IMR-90 (cell line): ENCODE measurements around the gene LRRTM4. TPM values are rescaled to one million over a fixed set of nuclear protein-coding genes. Genes with fewer than 3 reads are reported as not detected.

ENCODE experiments used
- ATAC-seq: fragments of 200-7000 bp; cut with Tn5 transposase; 2 replicates; pipeline ENCODE4 v1.9.1; 2020; ENCODE audit warnings: low read depth, mild to moderate bottlenecking, moderate library complexity
- BruUV-seq: library from RNA; stranded (reverse); fragments of 400-500 nt; replicated peaks from 2 replicates; lab custom pipeline; 2021; lab: Mats Ljungman, UMichigan
- CTCF ChIA-PET: fragments of 300-600 bp; formaldehyde crosslinking; extraction: SDS; loops from one replicate; lab custom pipeline; 2021; ENCODE audit warnings: antibody characterized with exemption; lab: Yijun Ruan, JAX
- POLR2A ChIA-PET: fragments of 300-600 bp; sonication (Branson Sonifier 250); formaldehyde crosslinking; loops from one replicate; lab custom pipeline; 2022; ENCODE audit warnings: antibody characterized with exemption; ENCODE audit not compliant: unreplicated experiment; lab: Charles Lee
- DNase-seq: peaks from one replicate; pipeline ENCODE4 v3.0.0; 2013
- H2AFZ ChIP-seq: replicated peaks from 2 replicates; pipeline ENCODE3; 2013; ENCODE audit warnings: low read length, mild to moderate bottlenecking; ENCODE audit not compliant: poor library complexity
- H2AK5ac ChIP-seq: 2 replicates; pipeline ENCODE4 v1.6.1; 2013; ENCODE audit warnings: low read depth, low read length, inconsistent platforms
- H2AK9ac ChIP-seq: replicated peaks from 2 replicates; pipeline ENCODE3; 2013; ENCODE audit warnings: mild to moderate bottlenecking, low read depth, low read length, moderate library complexity; ENCODE audit not compliant: poor library complexity
- H2BK120ac ChIP-seq: 2 replicates; pipeline ENCODE4 v1.6.1; 2013; ENCODE audit warnings: low read depth, low read length, inconsistent platforms
- H2BK15ac ChIP-seq: 3 replicates; pipeline ENCODE4 v1.6.1; 2013; ENCODE audit warnings: low read depth, low read length, inconsistent platforms
- H2BK20ac ChIP-seq: 2 replicates; pipeline ENCODE4 v1.6.1; 2013; ENCODE audit warnings: low read depth, mild to moderate bottlenecking, inconsistent platforms, low read length, moderate library complexity
- H2BK5ac ChIP-seq: 2 replicates; pipeline ENCODE4 v1.6.1; 2013; ENCODE audit warnings: mild to moderate bottlenecking, low read depth, low read length, inconsistent platforms; ENCODE audit not compliant: poor library complexity, severe bottlenecking
- H3K14ac ChIP-seq: replicated peaks from 2 replicates; pipeline ENCODE4 v1.6.1; 2013; ENCODE audit warnings: low read depth, low read length, inconsistent platforms
- H3K18ac ChIP-seq: 2 replicates; pipeline ENCODE4 v1.6.1; 2013; ENCODE audit warnings: low read depth, low read length, control low read depth
- H3K23ac ChIP-seq: 2 replicates; pipeline ENCODE4 v1.6.1; 2013; ENCODE audit warnings: low read depth, low read length, inconsistent platforms
- H3K27ac ChIP-seq: 2 replicates; pipeline ENCODE4 v1.5.1; 2013; ENCODE audit warnings: mild to moderate bottlenecking, control low read depth, low read length; ENCODE audit not compliant: insufficient read depth
- H3K27me3 ChIP-seq: 2 replicates; pipeline ENCODE4 v1.6.1; 2013; ENCODE audit warnings: low read length; ENCODE audit not compliant: control insufficient read depth, insufficient read depth
- H3K36me3 ChIP-seq: 2 replicates; pipeline ENCODE4 v1.6.1; 2013; ENCODE audit warnings: low read length, mixed read lengths; ENCODE audit not compliant: control insufficient read depth, insufficient read depth
- H3K4ac ChIP-seq: 2 replicates; pipeline ENCODE4 v1.6.1; 2013; ENCODE audit warnings: low read depth, low read length, inconsistent platforms
- H3K4me1 ChIP-seq: 2 replicates; pipeline ENCODE4 v1.6.1; 2013; ENCODE audit warnings: low read length, mixed read lengths; ENCODE audit not compliant: control insufficient read depth, insufficient read depth
- H3K4me2 ChIP-seq: 2 replicates; pipeline ENCODE4 v1.6.1; 2013; ENCODE audit warnings: low read depth, mild to moderate bottlenecking, control low read depth, low read length, moderate library complexity
- H3K4me3 ChIP-seq: 2 replicates; pipeline ENCODE4 v1.5.1; 2013; ENCODE audit warnings: low read depth, mild to moderate bottlenecking, control low read depth, low read length, moderate library complexity; ENCODE audit not compliant: insufficient read depth
- H3K56ac ChIP-seq: 2 replicates; pipeline ENCODE4 v1.6.1; 2013; ENCODE audit warnings: low read length, inconsistent platforms; ENCODE audit not compliant: insufficient read depth; ENCODE audit errors: extremely low read depth
- H3K79me1 ChIP-seq, 2 experiments: 2 replicates each; pipeline ENCODE4 v1.6.1; 2013; ENCODE audit warnings: low read length in 2 of 2, inconsistent platforms in 1 of 2, low read depth in 1 of 2
- H3K9ac ChIP-seq: 2 replicates; pipeline ENCODE4 v1.6.1; 2013; ENCODE audit warnings: low read depth, low read length, control low read depth
- H3K9me1 ChIP-seq: 2 replicates; pipeline ENCODE4 v1.6.1; 2013; ENCODE audit warnings: low read length, inconsistent platforms; ENCODE audit not compliant: insufficient read depth
- H3K9me3 ChIP-seq: 2 replicates; pipeline ENCODE4 v1.6.1; 2013; ENCODE audit warnings: low read length; ENCODE audit not compliant: control insufficient read depth, insufficient read depth
- H4K20me1 ChIP-seq: 2 replicates; pipeline ENCODE4 v1.6.1; 2013; ENCODE audit warnings: low read length, inconsistent platforms; ENCODE audit not compliant: insufficient read depth
- H4K5ac ChIP-seq: 2 replicates; pipeline ENCODE4 v1.6.1; 2013; ENCODE audit warnings: mild to moderate bottlenecking, low read depth, low read length, control low read depth
- H4K8ac ChIP-seq, 2 experiments: 2 replicates each; pipeline ENCODE4 v1.6.1; 2013; ENCODE audit warnings: low read depth in 2 of 2, low read length in 2 of 2, control low read depth in 1 of 2, inconsistent platforms in 1 of 2
- H4K91ac ChIP-seq: 2 replicates; pipeline ENCODE4 v1.6.1; 2013; ENCODE audit warnings: low read depth, low read length, inconsistent platforms; ENCODE audit not compliant: insufficient read depth
- FOS ChIP-seq: fragments of 150-350 bp; IDR thresholded peaks from 2 replicates; pipeline ENCODE4 v1.6.1; 2016; ENCODE audit warnings: low read depth, low read length
- MAZ ChIP-seq: IDR thresholded peaks from 2 replicates; pipeline ENCODE4 v1.6.1; 2012; ENCODE audit warnings: low read depth, mild to moderate bottlenecking, low read length, improper control_type of control experiment, moderate library complexity, borderline replicate concordance
- POLR2A ChIP-seq: IDR thresholded peaks from 2 replicates; pipeline ENCODE4 v1.6.1; 2012; ENCODE audit warnings: mild to moderate bottlenecking, low read depth, low read length
- SMC3 ChIP-seq: fragments of 150-350 bp; IDR thresholded peaks from 2 replicates; pipeline ENCODE4 v1.6.1; 2016; ENCODE audit warnings: low read depth, mild to moderate bottlenecking, antibody characterized with exemption, low read length, moderate library complexity
- WGBS, 2 experiments: methylation state at CpG; one replicate each; pipeline versions ENCODE4 v1.1.5 to v1.1.7; 2013; ENCODE audit warnings: missing lambda C conversion rate in 2 of 2; ENCODE audit not compliant: insufficient read length in 1 of 2; ENCODE audit errors: extremely low coverage in 2 of 2; 5-methylcytosine and 5-hydroxymethylcytosine counted together
- dilution Hi-C: fragments of 300-500 bp; cut with HindIII; formaldehyde crosslinking; loops from one replicate; pipeline ENCODE4 v1.14.3; 2018; ENCODE audit warnings: low sequenced_read_pairs; ENCODE audit not compliant: unreplicated experiment
- in situ Hi-C: fragments of 300-500 bp; cut with MboI; formaldehyde crosslinking; loops from 3 replicates; pipeline ENCODE4 v1.14.3; 2019; ENCODE audit warnings: low sequenced_read_pairs, inconsistent platforms, mixed read lengths
- intact Hi-C: fragments of 100-400 bp; cut with micrococcal nuclease; formaldehyde crosslinking; loops from 2 replicates; pipeline ENCODE4 v1.10.0; 2022
- polyA plus RNA-seq, 3 experiments: library from polyadenylated mRNA; depleted of rRNA; stranded (reverse); fragments of >200 nt; gene quantifications; 2 replicates each; pipeline ENCODE4 v1.2.3, GENCODE V29; 2012; ENCODE audit warnings: low replicate concordance in 1 of 3
- total RNA-seq: library from RNA; depleted of rRNA; stranded (reverse); fragments of >200 nt; gene quantifications from 2 replicates; pipeline ENCODE4 v1.2.3, GENCODE V29; 2012
- TF ChIP-seq, protein P1 (sequence below): conservative IDR thresholded peaks from 2 replicates; pipeline ENCODE4 v1.5.1; 2012; ENCODE audit warnings: mild to moderate bottlenecking, low read depth, low read length, improper control_type of control experiment

Gene LRRTM4
- total and polyA plus RNA-seq, 2 of the 4 experiments (the other 2 are of a cell fraction), result not detected

DNA sequence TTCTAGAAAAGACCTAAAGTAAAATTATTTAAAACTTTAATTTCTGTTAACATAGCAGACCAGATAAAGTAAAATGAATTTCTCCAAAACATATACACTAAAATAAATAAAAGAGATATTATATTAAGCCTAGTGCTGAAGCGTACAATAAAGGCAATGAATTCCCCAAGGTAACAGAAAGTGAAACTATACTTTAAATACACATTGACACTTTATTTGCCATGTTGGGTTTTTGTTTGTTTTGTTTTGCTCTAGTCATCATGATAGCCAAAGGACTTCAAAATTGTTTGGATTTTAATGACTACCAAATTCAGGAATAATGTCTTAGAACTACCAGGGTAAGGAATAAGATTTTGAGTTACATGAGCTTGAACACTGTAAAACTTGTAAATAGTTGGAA lies 413.3 kb downstream of the LRRTM4 start:
- H3K4ac ChIP-seq, result no peak overlapping the region
- ChIA-PET CTCF (no interaction called here), POLR2A (no interaction called here)
- H4K20me1 ChIP-seq, result no peaks in the 10 kb centered on the region
- WGBS, 2 experiments, result no CpG with 5 or more reads among the region's 1 CpG
- no peak for TF ChIP-seq SMC3
- no peak for TF ChIP-seq MAZ
- TF ChIP-seq FOS, result no peak
- TF ChIP-seq POLR2A, result no peak
- TF ChIP-seq, protein P1, sequence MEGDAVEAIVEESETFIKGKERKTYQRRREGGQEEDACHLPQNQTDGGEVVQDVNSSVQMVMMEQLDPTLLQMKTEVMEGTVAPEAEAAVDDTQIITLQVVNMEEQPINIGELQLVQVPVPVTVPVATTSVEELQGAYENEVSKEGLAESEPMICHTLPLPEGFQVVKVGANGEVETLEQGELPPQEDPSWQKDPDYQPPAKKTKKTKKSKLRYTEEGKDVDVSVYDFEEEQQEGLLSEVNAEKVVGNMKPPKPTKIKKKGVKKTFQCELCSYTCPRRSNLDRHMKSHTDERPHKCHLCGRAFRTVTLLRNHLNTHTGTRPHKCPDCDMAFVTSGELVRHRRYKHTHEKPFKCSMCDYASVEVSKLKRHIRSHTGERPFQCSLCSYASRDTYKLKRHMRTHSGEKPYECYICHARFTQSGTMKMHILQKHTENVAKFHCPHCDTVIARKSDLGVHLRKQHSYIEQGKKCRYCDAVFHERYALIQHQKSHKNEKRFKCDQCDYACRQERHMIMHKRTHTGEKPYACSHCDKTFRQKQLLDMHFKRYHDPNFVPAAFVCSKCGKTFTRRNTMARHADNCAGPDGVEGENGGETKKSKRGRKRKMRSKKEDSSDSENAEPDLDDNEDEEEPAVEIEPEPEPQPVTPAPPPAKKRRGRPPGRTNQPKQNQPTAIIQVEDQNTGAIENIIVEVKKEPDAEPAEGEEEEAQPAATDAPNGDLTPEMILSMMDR, result no peak
- H2AK9ac ChIP-seq, result no peak overlapping the region
- H3K9me3 ChIP-seq, result peaks cover 3% of the 10 kb centered on the region; the same call in 1 of the 2 replicates
- no peak overlapping the region for H4K8ac ChIP-seq
- no peak overlapping the region for H3K4me3 ChIP-seq
- H2BK5ac ChIP-seq, result no peak overlapping the region
- no peak overlapping the region for H3K27ac ChIP-seq
- no peaks in the 10 kb centered on the region for H3K4me1 ChIP-seq
- no peak overlapping the region for H2AFZ ChIP-seq
- no peak overlapping the region for H2BK120ac ChIP-seq
- H3K9me1 ChIP-seq, result no peaks in the 10 kb centered on the region
- H4K91ac ChIP-seq, result no peak overlapping the region
- no peak overlapping the region for H3K9ac ChIP-seq
- no peak overlapping the region for H3K18ac ChIP-seq
- H3K23ac ChIP-seq, result no peak overlapping the region
- no peak overlapping the region for H3K14ac ChIP-seq
- DNase-seq (no peak), ATAC-seq (no peak)
- no peak overlapping the region for H2BK20ac ChIP-seq
- H4K5ac ChIP-seq, result no peak overlapping the region
- dilution Hi-C loops, result no loop called here
- no peaks in the 10 kb centered on the region for H3K27me3 ChIP-seq
- H3K4me2 ChIP-seq, result no peak overlapping the region
- in situ Hi-C loops, result no loop called here
- no peak overlapping the region for H3K56ac ChIP-seq
- H3K36me3 ChIP-seq, result no peaks in the 10 kb centered on the region
- H2BK15ac ChIP-seq, result no peak overlapping the region
- no TSS peak for BruUV-seq
- intact Hi-C loops, result no loop called here
- no peaks in the 10 kb centered on the region for H3K79me1 ChIP-seq
- no peak overlapping the region for H2AK5ac ChIP-seq
